Stomach (tissue), 4 donors: ENCODE measurements around the gene SCMH1.

Experiments
- EP300 ChIP-seq: sonication (generic); formaldehyde crosslinking; IDR thresholded peaks from one replicate; pipeline ENCODE4 v1.6.1; 2017; ENCODE audit warnings: antibody characterized with exemption
- TF ChIP-seq, protein P1 (sequence below), 7 experiments: fragments of 450-650 bp in 4 of 7; fragments of 200-600 bp in 3 of 7; sonication (generic) in 3 of 7; IDR thresholded peaks; one replicate each; pipeline ENCODE4 v1.5.1; 2016 to 2019; ENCODE audit warnings: antibody characterized with exemption in 7 of 7, control low read depth in 2 of 7, mild to moderate bottlenecking in 1 of 7

DNA sequence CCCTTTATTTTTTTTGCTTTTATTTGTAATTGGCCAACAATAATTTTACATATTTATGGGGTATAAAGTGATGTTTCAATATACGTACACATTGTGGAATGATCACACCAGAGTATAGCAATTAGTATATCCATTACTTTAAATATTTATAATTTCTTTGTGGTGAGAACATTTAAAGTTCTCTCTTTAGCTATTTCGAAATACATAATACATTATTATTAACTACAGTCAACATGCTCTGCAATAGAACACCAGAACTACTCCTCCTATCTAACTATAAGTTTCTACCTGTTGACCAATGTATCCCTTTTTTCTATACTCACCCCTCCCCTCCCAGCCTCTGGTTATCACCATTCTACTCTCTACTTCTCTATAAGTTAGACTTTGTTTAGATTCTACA, 77.4 kb downstream of the SCMH1 start:
- no peak for TF ChIP-seq EP300
- TF ChIP-seq, protein P1, sequence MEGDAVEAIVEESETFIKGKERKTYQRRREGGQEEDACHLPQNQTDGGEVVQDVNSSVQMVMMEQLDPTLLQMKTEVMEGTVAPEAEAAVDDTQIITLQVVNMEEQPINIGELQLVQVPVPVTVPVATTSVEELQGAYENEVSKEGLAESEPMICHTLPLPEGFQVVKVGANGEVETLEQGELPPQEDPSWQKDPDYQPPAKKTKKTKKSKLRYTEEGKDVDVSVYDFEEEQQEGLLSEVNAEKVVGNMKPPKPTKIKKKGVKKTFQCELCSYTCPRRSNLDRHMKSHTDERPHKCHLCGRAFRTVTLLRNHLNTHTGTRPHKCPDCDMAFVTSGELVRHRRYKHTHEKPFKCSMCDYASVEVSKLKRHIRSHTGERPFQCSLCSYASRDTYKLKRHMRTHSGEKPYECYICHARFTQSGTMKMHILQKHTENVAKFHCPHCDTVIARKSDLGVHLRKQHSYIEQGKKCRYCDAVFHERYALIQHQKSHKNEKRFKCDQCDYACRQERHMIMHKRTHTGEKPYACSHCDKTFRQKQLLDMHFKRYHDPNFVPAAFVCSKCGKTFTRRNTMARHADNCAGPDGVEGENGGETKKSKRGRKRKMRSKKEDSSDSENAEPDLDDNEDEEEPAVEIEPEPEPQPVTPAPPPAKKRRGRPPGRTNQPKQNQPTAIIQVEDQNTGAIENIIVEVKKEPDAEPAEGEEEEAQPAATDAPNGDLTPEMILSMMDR (IDR thresholded peaks at IDR 0.05) = no peak
